GM21367 (cell line): ENCODE results near the gene SCO2.
A peak's percentile ranks its signal among the peaks of the same experiment; 100 is the strongest.
"Not testable (repeated sequence)": the region's sequence is repeated elsewhere in the genome, so short reads cannot be mapped to it uniquely, and the experiment has no call there.

Source experiments
- ATAC-seq: cut with Tn5 transposase; IDR thresholded peaks from one replicate; pipeline ENCODE4 v1.9.1; 2021; ENCODE audit not compliant: unreplicated experiment

The SCO2 gene

GRCh38 chr22:50522208-50522805 is 3.1 kb downstream of the SCO2 start:
- ATAC-seq = no peak

- no peak for ATAC-seq
Measured at GRCh38 chr22:50521710-50522109, 3.7 kb downstream of the SCO2 start.

GRCh38 chr22:50520826-50521453 is 4.5 kb downstream of the SCO2 start:
- no peak for ATAC-seq

GRCh38 chr22:50520184-50520583 is 5.2 kb downstream of the SCO2 start:
- ATAC-seq = not testable (repeated sequence)

GRCh38 chr22:50519151-50519550 is 6.2 kb downstream of the SCO2 start:
- no peak for ATAC-seq

- no peak for ATAC-seq
Measured at GRCh38 chr22:50518606-50519005, 6.8 kb downstream of the SCO2 start.

GRCh38 chr22:50517495-50518260 is 7.7 kb downstream of the SCO2 start:
- ATAC-seq = no peak

GRCh38 chr22:50516891-50517290 is 8.5 kb downstream of the SCO2 start:
- ATAC-seq = no peak

GRCh38 chr22:50516068-50516467 is 9.3 kb downstream of the SCO2 start:
- no peak for ATAC-seq

- no peak for ATAC-seq
Measured at GRCh38 chr22:50513175-50513574, 12.2 kb downstream of the SCO2 start.

- no peak for ATAC-seq
Measured at GRCh38 chr22:50508897-50509296, 16.5 kb downstream of the SCO2 start.

- ATAC-seq = peak; percentile 49
Measured at GRCh38 chr22:50507991-50508884, 17.2 kb downstream of the SCO2 start, which contains the start of gene NCAPH2. Gene NCAPH2, plus strand, starts transcription at chr22:50508224. Its CDS starts 114 bp downstream, at chr22:50508338.

GRCh38 chr22:50507421-50507990 is 17.9 kb downstream of the SCO2 start, which contains the start of gene LMF2:
Gene LMF2, minus strand, starts transcription at chr22:50507702. Its CDS starts 27 bp downstream, at chr22:50507675.
- peak; percentile 34 for ATAC-seq

- no peak for ATAC-seq
Measured at GRCh38 chr22:50506611-50507420, 18.6 kb downstream of the SCO2 start.

GRCh38 chr22:50505776-50506610 is 19.4 kb downstream of the SCO2 start:
- no peak for ATAC-seq

- no peak for ATAC-seq
Measured at GRCh38 chr22:50505276-50505775, 20.1 kb downstream of the SCO2 start.

- ATAC-seq = no peak
Measured at GRCh38 chr22:50504369-50505211, 20.8 kb downstream of the SCO2 start.
